ENCODE results near the gene TCERG1L.

TCERG1L gene

GRCh38 chr10:131117416-131118212 lies 193.9 kb downstream of the TCERG1L start:
- TF ChIP-seq POLR2AphosphoS5 (IDR thresholded peaks at IDR 0.05; ENCODE audit: low read depth, low read length) (no peak), TAF1 (IDR thresholded peaks at IDR 0.05; ENCODE audit: borderline replicate concordance, low read depth, low read length) (no peak), POLR2A (IDR thresholded peaks at IDR 0.05; ENCODE audit: low read depth, low read length) (no peak)
- FAIRE-seq (no peak), DNase-seq (ENCODE audit: insufficient read length) (no peak)

- TF ChIP-seq POLR2A (IDR thresholded peaks at IDR 0.05; ENCODE audit: low read depth, low read length) (no peak), POLR2AphosphoS5 (IDR thresholded peaks at IDR 0.05; ENCODE audit: low read depth, low read length) (no peak), TAF1 (IDR thresholded peaks at IDR 0.05; ENCODE audit: borderline replicate concordance, low read depth, low read length) (no peak)
- no peak for FAIRE-seq
- DNase-seq (ENCODE audit: insufficient read length), result no peak
Observed at GRCh38 chr10:131116991-131117375, 194.5 kb downstream of the TCERG1L start.

- TF ChIP-seq POLR2AphosphoS5 (IDR thresholded peaks at IDR 0.05; ENCODE audit: low read depth, low read length) (no peak), POLR2A (IDR thresholded peaks at IDR 0.05; ENCODE audit: low read depth, low read length) (no peak), TAF1 (IDR thresholded peaks at IDR 0.05; ENCODE audit: borderline replicate concordance, low read depth, low read length) (no peak)
- FAIRE-seq, result no peak
- DNase-seq (ENCODE audit: insufficient read length), result no peak
Observed at GRCh38 chr10:131116216-131116990, 195.1 kb downstream of the TCERG1L start.

- TF ChIP-seq POLR2A (IDR thresholded peaks at IDR 0.05; ENCODE audit: low read depth, low read length), result no peak
- no peak for TF ChIP-seq POLR2AphosphoS5 (IDR thresholded peaks at IDR 0.05; ENCODE audit: low read depth, low read length)
- no peak for TF ChIP-seq TAF1 (IDR thresholded peaks at IDR 0.05; ENCODE audit: borderline replicate concordance, low read depth, low read length)
- FAIRE-seq (no peak), DNase-seq (ENCODE audit: insufficient read length) (no peak)
Observed at GRCh38 chr10:131115801-131116200, 195.7 kb downstream of the TCERG1L start.

GRCh38 chr10:131115321-131115720 lies 196.2 kb downstream of the TCERG1L start:
- FAIRE-seq, result no peak
- TF ChIP-seq TAF1 (IDR thresholded peaks at IDR 0.05; ENCODE audit: borderline replicate concordance, low read depth, low read length), result no peak
- TF ChIP-seq POLR2A (IDR thresholded peaks at IDR 0.05; ENCODE audit: low read depth, low read length), result no peak
- TF ChIP-seq POLR2AphosphoS5 (IDR thresholded peaks at IDR 0.05; ENCODE audit: low read depth, low read length), result no peak

GRCh38 chr10:131114846-131115245 lies 196.7 kb downstream of the TCERG1L start:
- FAIRE-seq (no peak), DNase-seq (ENCODE audit: insufficient read length) (no peak)
- TF ChIP-seq POLR2A (IDR thresholded peaks at IDR 0.05; ENCODE audit: low read depth, low read length) (no peak), POLR2AphosphoS5 (IDR thresholded peaks at IDR 0.05; ENCODE audit: low read depth, low read length) (no peak), TAF1 (IDR thresholded peaks at IDR 0.05; ENCODE audit: borderline replicate concordance, low read depth, low read length) (no peak)

More at GRCh38 chr10:131115321-131115720, 196.2 kb downstream of the TCERG1L start:
- DNase-seq (ENCODE audit: insufficient read length), result no peak

- TF ChIP-seq POLR2A (IDR thresholded peaks at IDR 0.05; ENCODE audit: low read depth, low read length) (no peak), POLR2AphosphoS5 (IDR thresholded peaks at IDR 0.05; ENCODE audit: low read depth, low read length) (no peak), TAF1 (IDR thresholded peaks at IDR 0.05; ENCODE audit: borderline replicate concordance, low read depth, low read length) (no peak)
- DNase-seq (ENCODE audit: insufficient read length) (no peak), FAIRE-seq (no peak)
Observed at GRCh38 chr10:131113709-131114291, 197.7 kb downstream of the TCERG1L start.

GRCh38 chr10:131113165-131113564 lies 198.4 kb downstream of the TCERG1L start:
- FAIRE-seq (no peak), DNase-seq (ENCODE audit: insufficient read length) (no peak)
- TF ChIP-seq POLR2AphosphoS5 (IDR thresholded peaks at IDR 0.05; ENCODE audit: low read depth, low read length) (no peak), TAF1 (IDR thresholded peaks at IDR 0.05; ENCODE audit: borderline replicate concordance, low read depth, low read length) (no peak), POLR2A (IDR thresholded peaks at IDR 0.05; ENCODE audit: low read depth, low read length) (no peak)

- TF ChIP-seq POLR2AphosphoS5 (IDR thresholded peaks at IDR 0.05; ENCODE audit: low read depth, low read length), result no peak
- TF ChIP-seq TAF1 (IDR thresholded peaks at IDR 0.05; ENCODE audit: borderline replicate concordance, low read depth, low read length), result no peak
- no peak for TF ChIP-seq POLR2A (IDR thresholded peaks at IDR 0.05; ENCODE audit: low read depth, low read length)
- DNase-seq (ENCODE audit: insufficient read length) (no peak), FAIRE-seq (no peak)
Observed at GRCh38 chr10:131112691-131113090, 198.8 kb downstream of the TCERG1L start.

- DNase-seq (ENCODE audit: insufficient read length), result no peak
- TF ChIP-seq POLR2AphosphoS5 (IDR thresholded peaks at IDR 0.05; ENCODE audit: low read depth, low read length) (no peak), POLR2A (IDR thresholded peaks at IDR 0.05; ENCODE audit: low read depth, low read length) (no peak), TAF1 (IDR thresholded peaks at IDR 0.05; ENCODE audit: borderline replicate concordance, low read depth, low read length) (no peak)
- FAIRE-seq, result no peak
Observed at GRCh38 chr10:131111471-131112080, 199.9 kb downstream of the TCERG1L start.

- DNase-seq (ENCODE audit: insufficient read length), result no peak
- TF ChIP-seq POLR2A (IDR thresholded peaks at IDR 0.05; ENCODE audit: low read depth, low read length) (no peak), POLR2AphosphoS5 (IDR thresholded peaks at IDR 0.05; ENCODE audit: low read depth, low read length) (no peak), TAF1 (IDR thresholded peaks at IDR 0.05; ENCODE audit: borderline replicate concordance, low read depth, low read length) (no peak)
- no peak for FAIRE-seq
Observed at GRCh38 chr10:131111007-131111406, 200.5 kb downstream of the TCERG1L start.
